ENCODE data around the gene TJP1. TPM values are rescaled to one million over a fixed set of nuclear protein-coding genes. Genes with fewer than 3 reads are reported as not detected.
"Not testable (repeated sequence)": the region's sequence is repeated elsewhere in the genome, so short reads cannot be mapped to it uniquely, and the experiment has no call there.

The TJP1 gene
- total RNA-seq, 1 donor from 2014 or later: 76.4 TPM

GRCh38 chr15:29753506-29753905 is 68.8 kb downstream of the TJP1 start:
- no peak for DNase-seq

- DNase-seq: no peak
Observed at GRCh38 chr15:29750754-29751153, 71.5 kb downstream of the TJP1 start.

- no peak for DNase-seq
Observed at GRCh38 chr15:29749365-29750086, 72.7 kb downstream of the TJP1 start.

GRCh38 chr15:29747837-29748417 is 74.3 kb downstream of the TJP1 start:
- no peak for DNase-seq

GRCh38 chr15:29743475-29743874 is 78.8 kb downstream of the TJP1 start:
- no peak for DNase-seq

- no peak for DNase-seq
Observed at GRCh38 chr15:29740692-29741311, 81.5 kb downstream of the TJP1 start.

GRCh38 chr15:29736744-29737020 is 85.6 kb downstream of the TJP1 start:
- DNase-seq: no peak

GRCh38 chr15:29736012-29736743 is 86.1 kb downstream of the TJP1 start:
- DNase-seq: no peak

- DNase-seq: no peak
Observed at GRCh38 chr15:29734917-29735572, 87.2 kb downstream of the TJP1 start.

GRCh38 chr15:29731865-29732264 is 90.4 kb downstream of the TJP1 start:
- DNase-seq: no peak

GRCh38 chr15:29730471-29730870 is 91.8 kb downstream of the TJP1 start:
- not testable (repeated sequence) for DNase-seq

GRCh38 chr15:29728418-29728817 is 93.8 kb downstream of the TJP1 start:
- no peak for DNase-seq

GRCh38 chr15:29727871-29728270 is 94.4 kb downstream of the TJP1 start:
- no peak for DNase-seq

- no peak for DNase-seq
Observed at GRCh38 chr15:29726553-29726952, 95.7 kb downstream of the TJP1 start.

GRCh38 chr15:29724026-29724425 is 98.2 kb downstream of the TJP1 start:
- DNase-seq: no peak

- no peak for DNase-seq
Observed at GRCh38 chr15:29713784-29714183, 108.5 kb downstream of the TJP1 start.

- no peak for DNase-seq
Observed at GRCh38 chr15:29712149-29712885, 110.0 kb downstream of the TJP1 start.

GRCh38 chr15:29711531-29711930 is 110.7 kb downstream of the TJP1 start:
- DNase-seq: no peak

- DNase-seq: no peak
Observed at GRCh38 chr15:29708519-29708918, 113.7 kb downstream of the TJP1 start.

GRCh38 chr15:29704950-29705597 is 117.2 kb downstream of the TJP1 start:
- no peak for DNase-seq

- no peak for DNase-seq
Observed at GRCh38 chr15:29701151-29701550, 121.1 kb downstream of the TJP1 start.

- DNase-seq: no peak
Observed at GRCh38 chr15:29700296-29700695, 122.0 kb downstream of the TJP1 start.
